Measurements from ENCODE around the gene BRD7.

- TF ChIP-seq CTCF (IDR thresholded peaks at IDR 0.05; ENCODE audit: insufficient read depth, low read length, poor library complexity, severe bottlenecking) (no peak), EZH2phosphoT487 (conservative IDR thresholded peaks at IDR 0.05; ENCODE audit: low read length) (no peak)
Measured at GRCh38 chr16:50401355-50401754, 32.6 kb upstream of the BRD7 start.
